Gastrocnemius medialis (tissue), 4 donors: Measurements from ENCODE around the gene HSPB6.

Source experiments
- CTCF ChIP-seq, 5 experiments: fragments of 450-650 bp in 3 of 5; fragments of 200-600 bp in 2 of 5; sonication (generic) in 2 of 5; IDR thresholded peaks in 4 of 5; conservative IDR thresholded peaks in 1 of 5; 1 replicate in 4 of 5; 2 replicates in 1 of 5; pipeline ENCODE4 v1.5.1; 2016 to 2019; ENCODE audit warnings: antibody characterized with exemption in 5 of 5, mild to moderate bottlenecking in 3 of 5, moderate library complexity in 3 of 5
- POLR2A ChIP-seq, 2 donors: fragments of 450-650 bp; IDR thresholded peaks; one replicate each; pipeline ENCODE4 v1.6.1; 2017; ENCODE audit warnings: antibody characterized with exemption in 2 of 2, mild to moderate bottlenecking in 2 of 2, moderate library complexity in 2 of 2

DNA sequence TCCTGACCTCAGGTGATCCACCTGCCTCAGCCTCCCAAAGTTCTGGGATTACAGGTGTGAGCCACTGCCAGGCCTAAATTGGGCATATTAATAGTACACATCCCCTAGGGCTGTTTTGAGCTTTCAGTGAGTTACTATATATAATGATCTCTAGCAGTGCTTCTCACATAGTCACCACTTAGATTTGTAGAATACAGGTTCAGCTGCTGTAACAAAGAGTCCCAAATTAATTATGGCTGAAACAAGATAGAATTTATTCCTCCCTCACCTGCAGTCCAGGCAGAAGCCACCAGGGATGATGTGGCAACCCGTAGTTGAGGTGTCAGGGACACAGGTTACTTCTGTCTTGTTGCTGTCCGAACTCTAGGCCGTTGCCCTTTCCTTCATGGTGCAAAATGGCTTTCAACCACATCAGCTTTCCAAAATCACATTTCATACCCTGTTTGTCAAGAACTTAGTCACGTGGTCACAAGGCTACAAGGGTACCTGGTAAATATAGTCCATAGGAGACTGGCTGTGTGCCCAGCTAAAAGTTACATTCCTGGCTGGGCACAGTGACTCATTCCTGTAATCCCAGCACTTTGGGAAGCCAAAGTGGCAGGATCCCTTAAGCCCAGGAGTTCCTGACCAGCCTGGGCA is 4.0 kb upstream of the HSPB6 start:
- TF ChIP-seq CTCF (IDR thresholded peaks at IDR 0.05 in 4 of 5, conservative IDR thresholded peaks at IDR 0.05 in 1 of 5) (no peak), POLR2A (IDR thresholded peaks at IDR 0.05) (no peak)
